BLaER1 (cell line): ENCODE measurements around the gene ZNF426.
"Not testable (repeated sequence)": the region's sequence is repeated elsewhere in the genome, so short reads cannot be mapped to it uniquely, and the experiment has no call there.

Source experiments
- H3K27ac ChIP-seq: shearing (Covaris generic); formaldehyde crosslinking; 2 replicates; pipeline ENCODE4 v1.8.1; 2022
- H3K27me3 ChIP-seq: shearing (Covaris generic); formaldehyde crosslinking; 2 replicates; pipeline ENCODE4 v1.8.1; 2022
- H3K36me3 ChIP-seq: shearing (Covaris generic); formaldehyde crosslinking; 2 replicates; pipeline ENCODE4 v1.8.1; 2022
- H3K4me1 ChIP-seq: shearing (Covaris generic); formaldehyde crosslinking; 2 replicates; pipeline ENCODE4 v1.8.1; 2022
- H3K4me2 ChIP-seq: shearing (Covaris generic); formaldehyde crosslinking; 2 replicates; pipeline ENCODE4 v1.8.1; 2022
- H3K4me3 ChIP-seq: shearing (Covaris generic); formaldehyde crosslinking; 2 replicates; pipeline ENCODE4 v1.8.1; 2022
- H3K9ac ChIP-seq: shearing (Covaris generic); formaldehyde crosslinking; 2 replicates; pipeline ENCODE4 v1.8.1; 2022
- H3K9me3 ChIP-seq: shearing (Covaris generic); formaldehyde crosslinking; 2 replicates; pipeline ENCODE4 v1.8.1; 2022
- H4K20me1 ChIP-seq: shearing (Covaris generic); formaldehyde crosslinking; 2 replicates; pipeline ENCODE4 v1.8.1; 2022
- Cebpa-rat ChIP-seq: shearing (Covaris generic); IDR thresholded peaks from 2 replicates; pipeline ENCODE4 v1.8.1; 2022

Gene ZNF426

GRCh38 chr19:9538183-9539058 is at the start of gene ZNF426:
ZNF426 (minus strand) TSS chr19:9538645; CDS start chr19:9536232, 2,413 bp downstream.
- no peaks in the 10 kb centered on the region; the same call in 1 of the 2 replicates for H4K20me1 ChIP-seq
- H3K27me3 ChIP-seq = no peaks in the 10 kb centered on the region
- peak within 1 kb of the TSS; percentile 95 for H3K27ac ChIP-seq
- peak within 1 kb of the TSS; percentile 98 for H3K9ac ChIP-seq
- H3K9me3 ChIP-seq = peaks cover 49% of the 10 kb centered on the region
- TF ChIP-seq Cebpa-rat = no peak
- H3K4me2 ChIP-seq = peak within 1 kb of the TSS; percentile 93
- peak within 1 kb of the TSS; percentile 88 for H3K4me3 ChIP-seq
- peaks cover 21% of the 10 kb centered on the region for H3K4me1 ChIP-seq
- H3K36me3 ChIP-seq = peaks cover 34% of the 10 kb centered on the region

- Histone ChIP-seq H3K4me3 (no peak overlapping the region), H4K20me1 (peaks cover 8% of the 10 kb centered on the region), H3K9me3 (peaks cover 17% of the 10 kb centered on the region), H3K4me2 (no peak overlapping the region), H3K9ac (no peak overlapping the region), H3K36me3 (peaks cover 14% of the 10 kb centered on the region), H3K27ac (no peak overlapping the region), H3K27me3 (no peaks in the 10 kb centered on the region), H3K4me1 (peaks cover 18% of the 10 kb centered on the region)
- TF ChIP-seq Cebpa-rat = no peak
These were observed 48.3 kb upstream of the ZNF426 start for GRCh38 chr19:9586764-9587163.

GRCh38 chr19:9584073-9584833 is 45.8 kb upstream of the ZNF426 start, which contains the start of gene ZNF121:
ZNF121 (minus strand) TSS chr19:9584504; CDS start chr19:9568097, 16,407 bp downstream.
- Histone ChIP-seq H3K36me3 (peaks cover 39% of the 10 kb centered on the region), H3K4me1 (peaks cover 18% of the 10 kb centered on the region), H3K27ac (peak within 1 kb of the TSS; percentile 98), H3K27me3 (no peaks in the 10 kb centered on the region), H3K4me2 (peak within 1 kb of the TSS; percentile 79), H3K9me3 (peaks cover 42% of the 10 kb centered on the region), H4K20me1 (peaks cover 33% of the 10 kb centered on the region), H3K4me3 (peak within 1 kb of the TSS; percentile 91), H3K9ac (peak within 1 kb of the TSS; percentile 99)
- TF ChIP-seq Cebpa-rat = no peak

GRCh38 chr19:9582081-9582725 is 43.8 kb upstream of the ZNF426 start:
- Histone ChIP-seq H3K36me3 (peaks cover 59% of the 10 kb centered on the region), H3K9me3 (peaks cover 63% of the 10 kb centered on the region), H3K4me3 (peak overlapping the region; percentile 91; the same call in 1 of the 2 replicates), H4K20me1 (peaks cover 53% of the 10 kb centered on the region), H3K4me2 (peak overlapping the region; percentile 79), H3K4me1 (peaks cover 18% of the 10 kb centered on the region)
- not testable (repeated sequence) for H3K27ac ChIP-seq, H3K27me3 ChIP-seq, H3K9ac ChIP-seq

- no peak overlapping the region for H3K27ac ChIP-seq
- peaks cover 18% of the 10 kb centered on the region for H3K4me1 ChIP-seq
- H3K4me2 ChIP-seq = no peak overlapping the region
- no peak overlapping the region for H3K9ac ChIP-seq
- no peaks in the 10 kb centered on the region for H3K27me3 ChIP-seq
- H3K36me3 ChIP-seq = peaks cover 71% of the 10 kb centered on the region
- peaks cover 77% of the 10 kb centered on the region for H3K9me3 ChIP-seq
- H3K4me3 ChIP-seq = 0 out of 2 replicates have a peak overlapping the region, but pooled peaks have one; percentile 11
- TF ChIP-seq Cebpa-rat = no peak
- H4K20me1 ChIP-seq = peaks cover 68% of the 10 kb centered on the region
These were observed 42.3 kb upstream of the ZNF426 start for GRCh38 chr19:9580728-9581127.

- H3K9me3 ChIP-seq = peaks cover 100% of the 10 kb centered on the region
These were observed 31.8 kb upstream of the ZNF426 start for GRCh38 chr19:9570255-9570654.

GRCh38 chr19:9566729-9567128 is 28.3 kb upstream of the ZNF426 start:
- H3K36me3 ChIP-seq = peaks cover 100% of the 10 kb centered on the region
- H3K9me3 ChIP-seq = peaks cover 100% of the 10 kb centered on the region
- TF ChIP-seq Cebpa-rat = no peak
- no peak overlapping the region for H3K4me2 ChIP-seq
- H3K4me3 ChIP-seq = peak overlapping the region; percentile 53
- H3K27ac ChIP-seq = no peak overlapping the region
- peaks cover 33% of the 10 kb centered on the region for H4K20me1 ChIP-seq
- H3K4me1 ChIP-seq = no peaks in the 10 kb centered on the region
- no peaks in the 10 kb centered on the region for H3K27me3 ChIP-seq
- no peak overlapping the region for H3K9ac ChIP-seq

More at GRCh38 chr19:9570255-9570654, 31.8 kb upstream of the ZNF426 start:
- Histone ChIP-seq H3K4me1 (no peaks in the 10 kb centered on the region), H3K27me3 (no peaks in the 10 kb centered on the region), H3K9ac (no peak overlapping the region), H3K36me3 (peaks cover 100% of the 10 kb centered on the region), H4K20me1 (peaks cover 68% of the 10 kb centered on the region), H3K27ac (no peak overlapping the region), H3K4me2 (no peak overlapping the region), H3K4me3 (peak overlapping the region; percentile 49)
- TF ChIP-seq Cebpa-rat = no peak

GRCh38 chr19:9565900-9566705 is 27.7 kb upstream of the ZNF426 start:
- H3K27me3 ChIP-seq = no peaks in the 10 kb centered on the region
- H3K4me2 ChIP-seq = no peak overlapping the region
- TF ChIP-seq Cebpa-rat = no peak
- H3K9me3 ChIP-seq = peaks cover 100% of the 10 kb centered on the region
- H3K36me3 ChIP-seq = peaks cover 100% of the 10 kb centered on the region
- no peak overlapping the region for H3K9ac ChIP-seq
- H3K4me1 ChIP-seq = no peaks in the 10 kb centered on the region
- no peak overlapping the region for H3K27ac ChIP-seq
- H3K4me3 ChIP-seq = peak overlapping the region; percentile 53
- H4K20me1 ChIP-seq = peaks cover 27% of the 10 kb centered on the region
